ENCODE measurements around the gene SPSB3. TPM values are rescaled to one million over a fixed set of nuclear protein-coding genes. Genes with fewer than 3 reads are reported as not detected.

The SPSB3 gene
- total RNA-seq (2012; rRNA removed): 9.1 and 10.6 TPM in 2 replicates
- polyA plus RNA-seq (2012; rRNA removed): 30.8 and 34.0 TPM in 2 replicates
- polyA plus RNA-seq (2012; cell fraction: cytosol; rRNA removed): 24.8 and 37.1 TPM in 2 replicates
- 165 and 400 TPM in 2 replicates for polyA plus RNA-seq (2012; cell fraction: nucleus; rRNA removed; ENCODE audit: low replicate concordance)
- percentile 40 among the genes with signal in this experiment for Bru-seq, nascent RNA
- percentile 56 among the genes with signal in this experiment for BruChase-seq, experiment 1, labeled RNA remaining after a 6-hour chase
- BruChase-seq, experiment 2, labeled RNA remaining after a 2-hour chase: percentile 48 among the genes with signal in this experiment
- long read RNA-seq, transcript SPSB3-208 (7 exons, 1,784 nt): major isoform, 27 of 56 reads
- long read RNA-seq, transcript SPSB3-201 (6 exons, 1,449 nt): minor isoform, 9 of 56 reads
- long read RNA-seq, transcript SPSB3-209 (6 exons, 1,628 nt): minor isoform, 6 of 56 reads
- long read RNA-seq, partial matches to known transcripts: 3 of 56 reads
- long read RNA-seq, other reads (novel, unspliced or antisense): 5 of 56 reads

GRCh38 chr16:1782408-1783264 is at the start of gene SPSB3, which contains the start of gene NUBP2:
TSS of gene SPSB3 (minus strand) at chr16:1782571. CDS start at chr16:1781483, 1,088 bp downstream.
TSS of gene NUBP2 (plus strand) at chr16:1782960. CDS start at chr16:1783021, 61 bp downstream.
- CTCF ChIA-PET: interaction anchor here (0.5 to 1.2 kb wide), 4 partner anchors 10 to 140 kb away, joined by 3 to 4 read pairs (median 3); partner anchors contain the start of genes EME2 and MRPS34
- intact Hi-C loops (cut with micrococcal nuclease): loop anchor here (5.0 kb wide), 1 partner anchor 45 kb away; the partner anchor contains the start of genes FAHD1 and HAGH
- peak; percentile 79; the same call in 1 of the 2 replicates for TF ChIP-seq MXI1 (IDR thresholded peaks at IDR 0.05; ENCODE audit: borderline replicate concordance, low read depth, low read length)
- no peak for TF ChIP-seq RFX5 (IDR thresholded peaks at IDR 0.05; ENCODE audit: low read depth, low read length)
- TF ChIP-seq POLR2A (IDR thresholded peaks at IDR 0.05; ENCODE audit: low read depth, low read length): no peak
- TF ChIP-seq FOS (IDR thresholded peaks at IDR 0.05; ENCODE audit: low read depth, low read length): peak; percentile 81
- no peak for TF ChIP-seq RAD21 (IDR thresholded peaks at IDR 0.05; ENCODE audit: low read length)
- TF ChIP-seq MAZ (IDR thresholded peaks at IDR 0.05; ENCODE audit: borderline replicate concordance, low read depth, low read length): peak; percentile 42; the same call in 1 of the 2 replicates
- no peak for TF ChIP-seq SMC3 (IDR thresholded peaks at IDR 0.05; ENCODE audit: low read depth, low read length)
- no peak for TF ChIP-seq NFE2L2 (IDR thresholded peaks at IDR 0.05; ENCODE audit: low read depth, low read length)
- no peak for TF ChIP-seq CEBPB (IDR thresholded peaks at IDR 0.05; ENCODE audit: low read depth, low read length)
- TF ChIP-seq CHD1 (IDR thresholded peaks at IDR 0.05; ENCODE audit: low read depth, low read length): no peak
- TF ChIP-seq RCOR1 (IDR thresholded peaks at IDR 0.05; ENCODE audit: insufficient replicate concordance, low read length): no peak
- TF ChIP-seq CTCF (conservative IDR thresholded peaks at IDR 0.05; ENCODE audit: low read depth, low read length): no peak

More at GRCh38 chr16:1782408-1783264, at the start of gene SPSB3, which contains the start of gene NUBP2:
- Histone ChIP-seq H3K4me3 (ENCODE audit: insufficient read depth, low read depth, low read length) (peak within 1 kb of the TSS; percentile 79), H3K27ac (ENCODE audit: insufficient read depth, low read length) (peak within 1 kb of the TSS; percentile 27; the same call in 1 of the 2 replicates), H3K23ac (ENCODE audit: low read depth, low read length) (peak within 1 kb of the TSS; percentile 82), H3K18ac (ENCODE audit: low read depth, low read length) (no peak within 1 kb of the TSS), H3K27me3 (ENCODE audit: control insufficient read depth, insufficient read depth, low read length) (no peaks in the 10 kb centered on the region), H4K20me1 (ENCODE audit: insufficient read depth, low read length) (peaks cover 42% of the 10 kb centered on the region), H3K14ac (replicated peaks; ENCODE audit: low read depth, low read length) (peak within 1 kb of the TSS; percentile 52), H3K79me1 (ENCODE audit: low read depth in 1 of 2, low read length in 2 of 2) (peaks cover 17 to 69% of the 10 kb centered on the region in 2 experiments), H3K9ac (ENCODE audit: low read depth, low read length) (peak within 1 kb of the TSS; percentile 92), H2BK5ac (ENCODE audit: low read depth, low read length, poor library complexity, severe bottlenecking) (no peak within 1 kb of the TSS), H4K5ac (ENCODE audit: low read depth, low read length) (no peak within 1 kb of the TSS), H3K4me2 (ENCODE audit: low read depth, low read length) (peak within 1 kb of the TSS; percentile 92), H3K36me3 (ENCODE audit: control insufficient read depth, insufficient read depth, low read length) (peaks cover 29% of the 10 kb centered on the region), H2AK9ac (replicated peaks; ENCODE audit: low read depth, low read length, poor library complexity) (peak within 1 kb of the TSS; percentile 88), H2AK5ac (ENCODE audit: low read depth, low read length) (peak within 1 kb of the TSS; percentile 24; the same call in 1 of the 2 replicates), H2BK15ac (ENCODE audit: low read depth, low read length) (no peak within 1 kb of the TSS), H2AFZ (replicated peaks; ENCODE audit: low read length, poor library complexity) (peak within 1 kb of the TSS; percentile 88), H3K9me3 (ENCODE audit: control insufficient read depth, insufficient read depth, low read length) (no peaks in the 10 kb centered on the region), H3K4me1 (ENCODE audit: control insufficient read depth, insufficient read depth, low read length) (peaks cover 3% of the 10 kb centered on the region; the same call in 1 of the 2 replicates), H2BK120ac (ENCODE audit: low read depth, low read length) (no peak within 1 kb of the TSS), H3K4ac (ENCODE audit: low read depth, low read length) (peak within 1 kb of the TSS; percentile 7; the same call in 1 of the 2 replicates), H3K56ac (ENCODE audit: extremely low read depth, insufficient read depth, low read length) (peak within 1 kb of the TSS; percentile 39; the same call in 1 of the 2 replicates), H4K8ac (ENCODE audit: low read depth in 2 of 2, low read length in 2 of 2) (peak within 1 kb of the TSS in 1 of 2 experiments; percentile 70; a peak in 1 of 4 replicates), H2BK20ac (ENCODE audit: low read depth, low read length) (no peak within 1 kb of the TSS), H4K91ac (ENCODE audit: insufficient read depth, low read depth, low read length) (no peak within 1 kb of the TSS), H3K9me1 (ENCODE audit: insufficient read depth, low read length) (peaks cover 7% of the 10 kb centered on the region; the same call in 1 of the 2 replicates)
- POLR2A ChIA-PET (ENCODE audit: unreplicated experiment): no interaction called here
- in situ Hi-C loops (cut with MboI; ENCODE audit: low sequenced_read_pairs) (no loop called here), dilution Hi-C loops (cut with HindIII; ENCODE audit: low sequenced_read_pairs, unreplicated experiment) (no loop called here)
- no TSS peak for BruUV-seq (replicated peaks)
- ATAC-seq (ENCODE audit: low read depth) (peak; percentile 91), DNase-seq (peak; percentile 100)
- WGBS, 2 experiments (ENCODE audit: extremely low coverage in 2 of 2, insufficient read length in 1 of 2): 1% methylated on average over 68 of the region's 102 CpGs; no CpG with 5 or more reads in 1 of the 2 experiments

All from IMR-90 (cell line).